HG03378 (cell line): Measurements from ENCODE around the gene ARHGEF37.

Source experiments
- ATAC-seq: cut with Tn5 transposase; IDR thresholded peaks from one replicate; pipeline ENCODE4 v1.9.1; 2021; ENCODE audit warnings: mild to moderate bottlenecking, moderate library complexity; ENCODE audit not compliant: unreplicated experiment

Gene ARHGEF37

DNA sequence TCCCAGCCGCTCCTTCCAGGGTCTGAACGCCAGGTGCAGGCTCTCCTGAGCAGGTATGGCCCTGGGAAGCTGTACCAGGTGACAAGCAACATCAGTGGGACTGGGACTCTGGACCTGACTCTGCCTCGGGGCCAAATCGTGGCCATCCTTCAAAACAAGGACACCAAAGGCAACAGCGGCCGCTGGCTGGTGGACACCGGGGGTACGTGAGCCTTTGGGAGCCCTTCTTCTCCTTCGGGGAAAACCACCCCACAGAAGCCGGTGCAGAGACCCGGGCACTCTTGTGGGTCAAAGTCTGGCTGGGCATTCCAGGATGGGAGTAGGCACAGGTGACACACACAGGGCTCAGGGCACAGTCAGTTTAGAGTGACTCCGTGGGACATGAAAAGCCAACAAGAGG is 45.8 kb downstream of the ARHGEF37 start:
- ATAC-seq: no peak

DNA sequence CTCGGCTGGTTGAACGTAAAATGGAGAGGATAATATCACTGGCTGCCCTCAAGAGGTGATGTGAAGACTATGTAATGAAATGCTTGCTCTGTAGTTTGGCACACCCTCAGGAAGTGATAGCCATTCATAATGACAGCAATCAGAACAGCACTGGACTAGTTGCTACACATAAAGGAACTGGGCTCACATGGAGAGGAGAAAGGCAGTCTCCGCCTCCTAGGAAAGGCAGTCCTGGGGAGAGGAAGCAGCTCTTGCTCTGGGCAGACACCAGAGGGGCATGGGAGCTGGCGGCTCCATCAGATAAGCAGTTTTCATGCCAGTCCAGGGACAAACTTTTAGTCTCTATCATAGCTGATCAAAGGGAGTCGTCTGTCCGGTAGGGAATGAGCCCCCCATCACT is 46.9 kb downstream of the ARHGEF37 start:
- ATAC-seq: no peak

DNA sequence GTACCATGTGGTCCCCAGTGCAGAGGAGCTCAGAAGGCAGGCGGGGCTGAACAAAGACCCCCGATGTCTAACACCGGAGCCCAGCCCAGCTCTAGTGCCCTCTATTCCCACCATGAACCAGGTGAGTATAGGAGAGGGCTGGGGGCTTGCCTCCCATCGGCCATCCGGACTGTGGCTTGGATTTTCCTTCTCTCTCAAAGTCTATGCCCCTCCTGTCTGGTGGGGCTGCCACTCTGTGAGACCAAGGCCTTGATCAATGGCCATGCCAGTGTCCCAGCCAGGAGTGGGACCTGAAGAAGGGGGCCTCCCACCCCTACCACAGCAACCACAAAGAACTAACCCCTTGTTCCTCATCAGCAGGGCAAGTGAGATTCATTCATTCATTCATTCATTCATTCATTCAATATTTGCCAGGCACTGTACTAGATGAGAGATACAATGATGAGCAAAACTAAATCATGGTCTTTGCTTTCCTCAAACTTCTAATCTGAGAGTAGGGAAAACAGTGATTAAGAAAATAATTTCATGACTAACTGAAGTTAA is 47.6 kb downstream of the ARHGEF37 start:
- no peak for ATAC-seq

DNA sequence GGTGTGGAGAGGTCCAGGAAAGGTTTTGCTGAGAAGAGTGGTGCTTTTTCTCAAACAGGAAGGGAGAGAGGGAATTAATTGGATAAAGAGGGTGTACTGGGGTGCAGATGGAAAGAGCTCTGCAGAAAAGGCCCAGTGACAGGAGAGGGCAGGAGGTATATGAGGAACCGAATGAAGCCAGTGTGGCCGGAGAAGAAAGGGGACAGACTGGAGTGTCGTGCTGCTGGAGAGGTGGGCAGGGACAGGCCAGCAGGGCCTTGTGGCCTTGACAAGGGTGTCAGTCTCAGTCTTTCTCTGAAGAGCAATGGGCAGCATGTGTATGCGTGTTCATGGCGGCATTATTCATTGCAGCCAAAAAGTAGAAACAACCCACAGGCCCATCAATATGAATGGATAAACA is 48.1 kb downstream of the ARHGEF37 start:
- ATAC-seq: no peak

DNA sequence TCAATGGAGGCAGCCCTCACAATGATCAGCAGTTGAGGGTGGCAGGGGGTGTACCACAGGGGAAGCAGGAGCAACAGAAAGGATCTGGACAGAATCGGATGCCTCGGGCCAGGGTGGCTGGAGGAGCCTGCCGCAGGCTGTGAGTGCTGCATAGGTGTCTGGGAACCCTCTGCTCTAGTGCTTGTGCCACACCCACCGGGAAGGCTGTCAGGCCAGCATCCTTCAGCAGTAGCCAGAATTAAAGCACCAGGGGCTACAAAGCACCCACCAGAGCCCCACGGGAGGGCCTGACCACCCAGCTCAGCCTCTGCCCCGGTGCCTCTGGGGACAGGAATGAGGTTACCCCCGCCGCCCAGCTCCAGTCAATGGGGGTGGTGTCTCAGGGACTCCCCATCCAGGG is 49.0 kb downstream of the ARHGEF37 start:
- ATAC-seq: no peak

DNA sequence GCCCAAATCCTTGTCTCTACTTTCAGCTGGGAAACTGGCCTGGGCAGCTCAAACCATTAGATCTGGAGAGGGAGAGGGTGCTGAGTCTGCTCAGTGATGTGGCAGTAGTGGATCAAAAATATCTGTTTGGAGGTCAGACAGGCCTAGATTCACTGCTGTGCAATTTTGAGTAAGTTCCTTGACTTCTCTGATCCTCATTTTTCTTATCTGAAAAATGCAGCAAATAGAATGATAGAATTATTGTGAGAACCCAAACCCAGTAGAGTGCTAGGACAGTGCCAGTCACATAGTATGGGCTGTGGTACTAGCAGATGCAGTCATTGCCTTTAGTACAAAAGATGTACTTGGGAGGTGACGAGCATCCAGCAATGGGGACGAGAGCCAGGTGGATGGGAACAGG is 50.2 kb downstream of the ARHGEF37 start:
- ATAC-seq: no peak

DNA sequence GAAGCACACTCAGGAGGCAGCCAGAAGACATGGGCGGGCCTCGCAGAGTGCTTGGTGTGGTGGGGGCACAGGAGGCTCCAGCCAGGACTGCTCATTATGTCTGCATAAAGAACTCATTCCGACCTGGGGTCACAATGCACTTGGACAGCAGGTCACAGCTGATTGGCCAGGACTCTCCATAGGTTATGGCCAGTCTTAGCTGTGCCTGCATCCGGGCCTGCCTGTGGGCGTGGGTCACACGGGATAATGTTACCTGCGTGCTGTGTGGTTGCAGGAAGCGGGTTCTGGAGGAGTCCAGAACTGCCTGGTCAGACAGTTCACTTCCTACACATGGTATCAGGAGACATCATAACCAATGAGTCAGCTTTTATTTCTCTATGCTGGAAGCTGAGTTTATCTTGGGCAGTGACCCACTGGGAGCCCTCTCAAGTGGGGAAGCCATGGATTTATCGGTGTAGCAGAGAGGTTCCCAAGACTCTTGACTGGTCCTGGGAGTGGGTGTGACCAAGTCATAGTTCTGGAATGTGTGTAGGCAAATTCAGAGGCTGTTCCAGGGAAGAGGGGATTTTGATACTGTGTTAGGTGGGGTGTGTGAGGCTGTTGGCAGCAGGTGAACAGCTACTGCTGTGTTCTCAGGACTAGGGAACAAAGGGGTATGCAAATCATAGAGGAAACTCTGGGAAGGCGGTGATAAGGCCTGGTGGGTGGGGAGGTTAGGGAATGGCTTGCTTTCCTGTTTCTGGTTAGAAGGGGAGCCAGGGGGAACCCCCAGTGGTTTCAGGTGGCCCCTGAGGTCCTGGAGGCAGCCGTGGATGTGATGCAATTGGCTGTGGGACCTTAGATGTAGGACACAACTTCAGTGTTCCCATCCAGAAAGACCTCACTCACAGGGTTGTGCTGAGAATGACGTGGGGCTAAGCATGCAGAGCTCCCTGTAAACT is 51.3 kb downstream of the ARHGEF37 start:
- ATAC-seq: no peak

DNA sequence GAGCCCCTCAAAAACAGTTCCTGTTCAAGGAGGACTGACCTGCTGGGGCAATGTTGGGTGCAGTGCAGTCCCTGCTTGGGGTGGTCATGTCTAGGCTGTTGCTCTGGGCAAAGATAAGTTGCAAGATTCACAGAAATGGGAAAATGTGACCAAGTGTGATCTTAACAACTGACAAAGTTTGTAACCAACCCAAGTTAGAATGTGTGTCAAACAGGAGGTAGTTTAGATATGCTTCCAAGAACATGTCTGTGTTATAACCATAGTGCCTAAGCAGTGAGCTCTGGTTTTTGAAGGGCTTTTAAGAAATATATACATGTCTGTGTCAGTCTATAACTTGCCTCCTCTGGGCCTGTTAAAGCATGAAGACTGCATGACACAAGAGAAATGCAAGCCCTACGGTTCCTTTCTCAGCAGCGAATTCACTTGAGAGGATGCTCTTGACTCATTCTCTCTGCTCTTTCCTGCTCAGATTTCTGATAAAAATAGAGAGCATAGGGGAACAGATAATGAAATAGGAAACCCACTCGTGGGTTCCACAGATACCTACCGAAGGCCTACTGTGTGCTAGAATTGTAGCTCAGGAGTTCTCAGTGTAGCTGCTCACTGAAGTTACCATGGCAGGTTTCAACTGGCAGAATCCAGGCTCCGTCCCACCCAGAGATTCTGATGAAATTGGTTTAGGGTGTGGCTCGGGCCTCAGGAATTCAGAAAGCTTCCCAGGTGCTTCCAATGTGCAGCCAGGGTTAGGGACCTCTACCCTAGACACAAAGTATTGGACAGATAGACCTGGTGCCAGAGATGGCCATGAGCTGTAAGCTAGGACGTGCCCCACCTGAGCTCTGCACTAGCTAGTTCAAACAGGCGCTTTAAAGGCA is 52.4 kb downstream of the ARHGEF37 start:
- ATAC-seq: no peak

DNA sequence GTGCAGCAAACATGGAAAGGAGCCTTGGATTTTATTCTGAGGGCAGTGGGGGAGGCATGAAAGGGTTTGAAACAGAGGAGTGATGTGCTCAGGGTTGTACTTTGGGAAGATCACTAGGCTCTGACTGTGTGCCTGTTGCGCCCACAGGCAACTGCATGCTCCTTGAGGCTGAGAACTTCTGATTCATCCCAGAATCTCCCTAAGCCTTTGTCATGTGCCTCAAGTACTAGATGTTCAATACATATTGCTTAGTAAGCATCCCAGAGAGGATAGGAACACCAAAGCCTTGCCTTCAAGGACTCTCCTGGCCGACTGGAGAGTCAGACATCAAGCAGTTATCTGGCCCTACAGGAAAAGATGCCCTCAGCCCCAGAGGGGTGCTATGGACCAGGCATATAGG is 54.1 kb downstream of the ARHGEF37 start:
- ATAC-seq: no peak

DNA sequence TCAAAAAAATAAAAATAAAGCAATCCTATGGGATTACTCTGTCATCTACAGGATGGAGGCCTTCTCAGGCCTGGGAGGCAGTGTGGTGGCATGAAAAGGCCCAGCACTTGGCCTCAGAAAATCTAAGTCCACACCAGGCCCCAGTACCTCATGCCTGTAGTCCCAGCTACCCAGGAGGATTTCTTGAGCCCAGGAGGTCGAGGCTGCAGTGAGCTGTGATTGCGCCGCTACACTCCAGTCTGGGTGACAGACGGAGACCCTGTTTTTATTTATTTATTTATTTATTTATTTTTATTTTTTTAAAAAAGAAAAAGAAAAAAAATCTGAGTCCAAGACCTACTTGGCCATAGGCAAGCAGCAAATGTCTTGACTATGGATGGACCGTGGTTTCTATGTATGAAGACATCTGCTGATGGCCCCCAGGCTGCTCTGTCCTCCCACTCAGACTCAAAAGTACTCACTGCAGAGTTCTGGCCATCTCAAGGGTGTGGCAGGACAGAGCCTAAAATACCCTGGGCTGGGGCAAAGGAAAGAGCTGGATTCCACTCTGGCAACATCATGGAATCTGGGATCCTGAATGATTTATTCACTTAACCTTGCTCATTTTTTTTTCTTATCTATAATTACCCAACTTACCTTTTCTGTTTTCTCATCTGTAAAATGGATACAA is 55.0 kb downstream of the ARHGEF37 start:
- ATAC-seq: no peak

DNA sequence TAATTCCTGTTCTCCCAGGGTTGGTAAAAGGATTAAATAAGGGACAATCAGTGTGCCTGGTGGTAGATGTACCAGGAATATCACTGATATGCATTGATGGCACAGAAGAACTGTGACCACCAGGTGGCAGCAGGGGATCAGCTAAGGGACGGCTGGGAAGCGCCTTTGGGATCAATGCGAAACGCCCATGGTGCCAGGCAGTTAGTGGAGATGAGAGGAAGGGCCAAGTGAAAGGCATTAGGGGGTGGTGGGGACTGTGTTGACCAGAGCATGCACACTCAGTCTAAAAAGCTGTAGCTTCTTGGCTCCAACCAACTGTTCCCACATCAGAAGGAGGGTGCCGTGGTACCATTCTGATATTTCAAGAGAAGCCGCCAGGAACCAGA is 55.6 kb downstream of the ARHGEF37 start:
- no peak for ATAC-seq

DNA sequence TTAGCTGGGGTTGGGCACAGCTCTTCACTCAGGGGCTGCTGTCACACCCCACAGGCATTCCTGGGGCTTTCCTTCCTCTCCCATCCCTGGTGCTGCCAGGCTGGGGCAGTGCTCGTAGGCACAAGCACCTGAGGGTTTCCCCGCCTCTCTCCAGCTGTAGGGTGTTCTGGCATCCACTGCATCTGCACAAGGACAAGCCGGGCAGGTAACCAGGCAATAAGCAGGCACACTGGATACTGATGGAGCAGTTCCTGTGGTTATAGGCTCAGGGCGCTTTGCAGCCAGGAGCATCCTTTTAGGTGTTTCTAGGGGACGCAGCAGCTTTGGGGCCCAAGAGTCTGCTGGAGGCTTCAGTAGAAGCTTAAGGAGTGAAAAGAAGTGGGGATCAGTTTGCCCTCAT is 56.8 kb downstream of the ARHGEF37 start:
- no peak for ATAC-seq

DNA sequence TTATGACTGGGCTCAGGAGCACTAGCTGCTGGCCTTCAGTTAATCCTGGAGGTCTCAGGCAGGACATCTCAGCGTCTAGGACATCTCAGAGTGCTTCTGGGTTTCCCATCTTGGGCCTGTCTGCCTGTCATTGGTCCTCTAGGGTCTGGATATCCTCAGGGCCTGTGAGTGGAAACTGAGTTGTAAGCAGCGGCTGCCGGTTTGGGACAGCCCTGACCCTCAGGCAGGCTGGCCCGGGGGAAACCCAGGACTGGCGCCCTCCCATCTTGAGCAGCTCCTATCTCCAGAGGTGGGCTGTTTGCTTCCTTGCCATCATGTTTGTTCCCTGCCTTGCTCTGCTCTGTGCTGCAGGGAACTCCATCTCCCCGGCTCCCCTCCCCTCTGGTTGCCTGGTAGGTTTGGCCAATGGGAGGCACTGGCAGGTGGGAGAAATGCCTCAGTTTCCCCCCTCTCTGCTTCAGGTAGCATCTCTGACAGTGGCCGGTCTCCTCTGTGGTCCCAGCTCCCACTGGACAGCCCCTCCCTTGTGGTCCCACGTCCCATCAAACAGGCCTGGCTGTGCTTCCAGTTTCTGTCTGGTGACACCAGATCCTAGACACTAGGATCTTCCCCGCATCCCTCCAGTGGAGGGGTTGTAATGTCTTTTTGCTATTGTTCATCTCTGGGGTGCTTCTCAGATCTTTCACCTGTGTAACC is 57.4 kb downstream of the ARHGEF37 start:
- ATAC-seq: no peak

DNA sequence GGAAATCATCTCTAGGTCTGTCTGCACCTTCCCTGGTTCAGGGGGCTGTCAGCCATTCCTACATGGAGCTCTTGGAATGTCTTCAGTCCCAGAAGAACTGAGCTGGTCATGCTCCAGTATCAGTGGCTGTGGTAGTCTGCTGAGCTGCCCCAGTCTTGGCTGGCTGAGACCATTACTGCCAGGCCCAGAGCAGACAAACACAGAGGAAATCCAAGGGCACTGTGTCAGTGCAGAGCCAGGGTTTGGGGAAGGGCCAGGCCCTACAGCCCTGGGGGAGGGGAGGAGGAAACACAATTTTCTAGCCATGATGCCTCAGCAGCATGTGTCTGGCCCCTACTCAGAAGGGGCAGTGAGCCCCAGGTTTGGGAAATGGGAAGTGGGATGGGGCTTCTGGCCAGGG is 58.4 kb downstream of the ARHGEF37 start:
- no peak for ATAC-seq

DNA sequence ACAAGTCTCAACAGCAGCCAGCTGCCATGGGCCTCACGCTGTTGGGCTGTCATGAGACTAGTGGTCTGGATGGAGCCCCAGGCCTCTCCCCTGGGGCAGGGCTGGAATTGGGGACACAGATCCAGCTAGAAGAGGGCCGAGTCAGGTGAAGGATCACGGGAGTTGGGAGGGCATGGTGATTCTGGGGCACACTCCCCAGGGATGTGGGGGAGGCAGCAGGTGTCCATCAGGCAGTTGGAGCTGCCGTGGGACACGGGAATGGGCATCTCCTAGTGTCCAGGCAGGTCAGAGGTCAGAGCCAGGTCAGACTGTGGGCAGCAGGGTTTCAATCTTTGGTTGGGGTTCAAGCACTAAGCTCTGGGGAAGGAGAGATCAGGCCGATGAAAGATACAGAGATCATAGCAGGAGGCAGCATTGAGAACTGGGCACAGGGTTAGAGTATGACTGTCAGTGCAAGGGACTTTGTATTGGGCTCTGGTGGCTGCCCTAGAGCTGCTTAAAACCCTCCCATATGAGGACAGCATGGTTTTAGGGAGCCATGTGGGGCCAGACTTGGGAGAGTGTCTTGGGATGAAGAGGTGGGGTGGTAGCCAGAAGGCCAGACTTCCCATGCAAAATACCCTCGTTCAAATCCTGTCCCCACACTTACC is 59.2 kb downstream of the ARHGEF37 start:
- no peak for ATAC-seq

DNA sequence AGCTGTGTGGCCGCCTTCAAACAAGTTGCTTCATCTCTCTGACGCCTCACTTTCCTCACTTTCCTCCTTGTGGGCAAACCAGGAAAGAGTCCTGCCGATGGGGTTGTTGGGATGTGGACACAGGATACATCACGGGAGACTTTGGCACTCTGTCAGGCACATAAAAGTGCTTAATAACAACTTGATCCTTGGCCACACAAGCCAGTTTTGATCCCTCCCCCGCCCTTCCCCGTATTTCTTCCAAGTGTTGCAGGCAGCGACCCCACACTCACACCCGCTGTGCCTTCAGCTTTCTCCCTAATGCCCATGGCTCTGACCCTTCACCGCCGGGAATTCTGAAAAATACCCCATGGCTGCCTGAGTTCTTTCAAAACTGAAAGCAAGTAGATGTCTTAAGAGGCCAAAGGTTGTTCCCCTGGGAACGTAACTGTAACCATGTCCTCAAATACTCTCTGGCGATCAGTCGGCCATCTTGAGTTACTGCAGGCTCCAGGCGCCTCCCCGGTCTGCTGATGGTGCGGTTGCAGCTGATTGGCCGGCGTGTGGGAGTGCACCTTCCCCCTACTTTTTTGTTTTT is 59.8 kb downstream of the ARHGEF37 start:
- no peak for ATAC-seq

DNA sequence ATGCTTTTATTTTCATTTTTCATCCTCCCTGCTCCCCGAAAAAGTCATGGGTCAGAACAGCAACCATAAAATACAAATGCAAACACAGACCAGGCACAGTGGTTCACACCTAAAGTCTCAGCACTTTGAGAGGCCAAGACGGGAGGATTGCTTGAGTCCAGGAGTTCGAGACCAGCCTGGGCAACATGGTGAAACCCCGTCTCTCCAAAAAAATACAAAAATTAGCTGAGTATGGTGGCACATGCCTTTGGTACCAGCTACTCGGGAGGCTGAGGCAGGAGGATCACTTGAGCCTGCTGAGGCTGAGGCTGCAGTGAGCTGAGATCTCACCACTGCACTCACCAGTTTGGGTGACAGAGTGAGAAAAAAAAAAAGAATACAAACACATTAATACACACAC is 60.3 kb downstream of the ARHGEF37 start:
- ATAC-seq: no peak

DNA sequence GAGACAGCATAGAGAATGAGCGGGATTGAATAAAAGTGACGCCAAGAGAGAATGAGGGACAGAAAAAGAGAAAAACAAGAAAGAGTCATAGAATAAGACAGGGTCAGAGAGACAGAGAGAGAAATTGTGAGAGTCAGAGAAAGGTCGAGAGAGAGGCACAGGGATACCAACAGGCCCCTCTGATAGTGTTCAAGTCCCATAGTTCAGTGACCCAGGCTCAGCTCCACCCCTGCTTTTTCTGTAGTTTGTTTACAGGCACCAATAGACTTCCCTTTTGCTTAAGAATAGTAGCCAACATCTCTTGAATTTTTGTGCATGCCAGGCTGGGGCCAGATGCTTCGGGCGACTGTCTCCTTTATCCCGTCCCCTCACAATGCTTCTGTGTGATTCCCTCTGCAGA is 62.5 kb downstream of the ARHGEF37 start:
- ATAC-seq: no peak

DNA sequence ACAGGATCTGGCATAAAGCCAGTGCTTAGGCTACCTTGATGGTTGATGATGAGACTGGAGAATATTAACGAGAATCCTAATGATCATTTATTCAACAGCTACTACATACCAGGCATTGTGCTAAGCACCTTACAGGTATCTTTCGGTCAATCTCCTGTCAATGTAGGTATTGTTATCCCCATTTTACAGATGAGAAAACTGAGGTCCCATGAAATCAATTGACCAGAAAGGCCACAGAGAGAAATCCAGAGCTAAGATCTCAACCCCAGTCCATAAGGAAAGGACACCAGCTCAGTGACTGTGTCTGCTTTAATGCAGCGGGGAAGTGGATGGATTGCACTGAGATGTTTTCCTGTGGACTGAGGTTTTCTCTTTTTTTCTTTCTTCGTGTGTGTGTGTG is 63.3 kb downstream of the ARHGEF37 start:
- no peak for ATAC-seq

DNA sequence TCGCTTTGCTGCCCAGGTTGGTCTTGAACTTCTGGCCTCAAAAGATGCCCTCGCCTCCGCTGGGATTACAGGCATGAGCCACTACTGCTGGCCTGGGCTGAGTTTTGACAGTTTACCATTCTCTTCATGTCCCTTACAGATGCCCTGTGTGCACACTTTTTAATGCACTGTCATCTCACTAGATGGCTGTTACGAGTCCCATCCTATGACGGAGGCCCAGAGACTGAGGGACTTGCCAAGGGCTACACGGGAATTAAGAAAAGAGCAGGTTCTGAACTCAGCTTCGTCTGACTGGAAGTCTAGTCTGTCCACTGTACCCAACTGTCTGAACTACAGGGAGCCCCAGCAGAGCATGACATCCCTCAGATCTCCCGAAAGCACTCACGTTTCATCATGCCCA is 63.9 kb downstream of the ARHGEF37 start:
- no peak for ATAC-seq
